GM13976 (cell line): ENCODE measurements around the gene LRRFIP2.

Experiments
- DNase-seq: peaks from one replicate; pipeline ENCODE4 v3.0.0; 2012; ENCODE audit warnings: low spot score
- CTCF ChIP-seq: IDR thresholded peaks from 2 replicates; pipeline ENCODE4 v1.5.1; 2012; ENCODE audit warnings: borderline replicate concordance, mild to moderate bottlenecking; ENCODE audit not compliant: insufficient read depth; ENCODE audit errors: extremely low read depth, missing control alignments, control extremely low read depth
- in situ Hi-C: fragments of 300-500 bp; cut with MboI; formaldehyde crosslinking; loops from one replicate; pipeline ENCODE4 v1.12.0; 2022; ENCODE audit warnings: low sequenced_read_pairs, mixed read lengths, inconsistent platforms; ENCODE audit not compliant: unreplicated experiment

Gene LRRFIP2

GRCh38 chr3:37075955-37076354 is 98.4 kb downstream of the LRRFIP2 start:
- TF ChIP-seq CTCF = no peak
- in situ Hi-C loops = no loop called here
- DNase-seq = no peak

DNA sequence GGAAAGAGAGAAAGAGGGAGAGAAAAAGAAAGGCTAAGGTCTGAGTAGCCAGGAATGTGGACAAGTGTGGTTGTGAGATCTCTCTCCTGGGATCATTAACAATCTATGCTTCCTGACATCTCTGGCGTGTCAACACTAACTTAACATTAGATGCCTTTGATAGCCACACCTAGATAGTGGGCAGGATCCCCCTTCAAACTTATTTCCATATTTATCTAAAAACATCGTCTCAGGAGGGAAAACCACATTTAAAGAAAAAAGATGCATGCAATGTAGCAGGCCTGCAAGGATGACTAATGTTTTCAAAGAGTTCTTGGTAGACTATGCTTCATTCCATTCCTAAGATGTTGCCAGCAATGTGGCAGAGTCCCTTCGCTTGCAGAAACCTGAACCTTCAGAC is 100.2 kb downstream of the LRRFIP2 start:
- in situ Hi-C loops = no loop called here
- no peak for DNase-seq

DNA sequence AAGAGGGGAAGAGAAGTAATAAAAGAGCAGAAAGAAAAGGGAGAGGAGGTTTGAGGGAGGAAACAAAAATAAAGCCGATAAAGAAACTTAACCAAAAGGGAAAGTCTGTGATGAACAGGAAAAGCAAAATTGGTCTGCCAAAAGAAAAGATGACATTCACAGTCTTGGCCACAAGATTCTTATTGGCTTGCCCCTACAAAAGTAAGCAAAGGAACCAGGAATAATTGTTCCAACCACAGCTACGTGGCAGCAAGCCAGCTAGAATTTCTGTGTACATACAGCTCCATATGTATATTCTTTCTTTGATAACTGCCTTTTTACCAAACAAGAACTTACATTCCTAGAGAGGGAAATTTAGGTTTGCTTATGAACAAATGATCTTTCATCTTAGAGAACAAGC is 101.5 kb downstream of the LRRFIP2 start:
- in situ Hi-C loops = no loop called here
- no peak for DNase-seq
- no peak for TF ChIP-seq CTCF

More for the DNA sequence above, 100.2 kb downstream of the LRRFIP2 start:
- no peak for TF ChIP-seq CTCF

DNA sequence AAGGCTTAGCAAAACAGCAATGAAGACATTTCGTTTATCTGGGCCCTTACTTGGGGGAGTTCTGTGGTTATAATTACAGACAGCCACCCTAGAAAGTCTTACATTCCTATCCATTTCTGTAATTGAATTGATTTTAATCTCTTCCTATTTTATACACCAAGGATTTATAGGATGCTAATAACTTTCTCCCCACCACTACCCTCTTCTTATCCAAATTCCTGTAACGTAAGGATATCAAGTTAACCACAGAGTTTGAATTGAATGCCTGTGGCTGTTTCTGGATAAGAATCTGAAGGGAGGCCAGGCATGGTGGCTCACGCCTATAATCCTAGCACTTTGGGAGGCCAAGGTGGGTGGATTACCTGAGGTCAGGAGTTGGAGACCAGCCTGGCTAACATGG is 102.5 kb downstream of the LRRFIP2 start:
- no peak for TF ChIP-seq CTCF
- no peak for DNase-seq
- in situ Hi-C loops = no loop called here

GRCh38 chr3:37068031-37068430 is 106.4 kb downstream of the LRRFIP2 start:
- in situ Hi-C loops = no loop called here
- DNase-seq = no peak
- TF ChIP-seq CTCF = no peak

DNA sequence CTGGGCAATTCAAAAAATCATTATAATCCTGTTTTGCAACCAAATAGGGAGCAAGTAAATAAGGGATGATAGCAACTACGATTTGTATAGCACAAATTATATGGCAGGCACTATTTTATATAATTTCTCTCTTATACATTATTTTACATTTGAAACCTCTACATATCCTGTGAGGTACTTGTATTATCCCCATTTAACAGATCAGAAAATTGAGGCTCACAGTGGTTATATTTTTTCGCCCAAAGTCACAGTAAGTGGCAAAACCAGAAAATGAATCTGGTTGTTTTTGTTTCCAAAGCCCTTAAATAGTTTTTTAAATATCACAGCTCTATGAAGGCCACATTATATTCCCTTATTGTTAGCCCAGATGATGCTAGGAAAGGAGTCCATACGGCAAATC is 106.8 kb downstream of the LRRFIP2 start:
- DNase-seq = no peak

More for the DNA sequence above, 106.8 kb downstream of the LRRFIP2 start:
- no peak for TF ChIP-seq CTCF
- in situ Hi-C loops = no loop called here
